Astrocyte of the cerebellum (primary cell): Measurements from ENCODE around the gene CUBN.

Experiments used
- DNase-seq: peaks from one replicate; pipeline ENCODE4 v3.0.0-alpha.2; 2011; ENCODE audit warnings: low read depth
- H3K4me3 ChIP-seq: 2 replicates; pipeline ENCODE4 v1.5.1; 2011; ENCODE audit warnings: mild to moderate bottlenecking, low read depth, low read length, moderate library complexity
- in situ Hi-C: cut with HindIII; loops from 2 replicates; pipeline ENCODE4 v1.10.0; 2017; ENCODE audit warnings: low sequenced_read_pairs
- TF ChIP-seq, protein P1 (sequence below): IDR thresholded peaks from 2 replicates; pipeline ENCODE4 v1.5.1; 2012; ENCODE audit warnings: low read length, low read depth, moderate library complexity, mild to moderate bottlenecking; ENCODE audit errors: missing control alignments

Gene CUBN

DNA sequence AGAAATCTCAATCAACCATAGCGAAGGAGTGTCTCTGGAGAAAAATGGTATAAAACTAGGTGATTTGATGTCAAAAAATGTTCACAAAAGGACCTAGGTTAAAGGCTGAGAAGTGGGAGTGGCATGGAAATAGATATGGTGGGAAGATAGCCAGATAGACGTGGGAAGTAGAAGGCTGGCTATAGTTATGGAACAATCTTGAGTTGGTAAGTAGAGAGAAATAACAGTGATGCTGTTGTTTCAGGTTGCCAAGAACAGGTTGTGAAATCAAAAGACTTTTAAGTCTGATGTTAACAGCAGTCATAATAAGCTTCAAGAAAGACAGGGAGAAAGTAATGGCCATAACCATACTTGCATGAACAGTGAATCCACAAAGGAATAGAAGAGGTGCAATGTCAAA, 206.3 kb downstream of the CUBN start:
- TF ChIP-seq, protein P1, sequence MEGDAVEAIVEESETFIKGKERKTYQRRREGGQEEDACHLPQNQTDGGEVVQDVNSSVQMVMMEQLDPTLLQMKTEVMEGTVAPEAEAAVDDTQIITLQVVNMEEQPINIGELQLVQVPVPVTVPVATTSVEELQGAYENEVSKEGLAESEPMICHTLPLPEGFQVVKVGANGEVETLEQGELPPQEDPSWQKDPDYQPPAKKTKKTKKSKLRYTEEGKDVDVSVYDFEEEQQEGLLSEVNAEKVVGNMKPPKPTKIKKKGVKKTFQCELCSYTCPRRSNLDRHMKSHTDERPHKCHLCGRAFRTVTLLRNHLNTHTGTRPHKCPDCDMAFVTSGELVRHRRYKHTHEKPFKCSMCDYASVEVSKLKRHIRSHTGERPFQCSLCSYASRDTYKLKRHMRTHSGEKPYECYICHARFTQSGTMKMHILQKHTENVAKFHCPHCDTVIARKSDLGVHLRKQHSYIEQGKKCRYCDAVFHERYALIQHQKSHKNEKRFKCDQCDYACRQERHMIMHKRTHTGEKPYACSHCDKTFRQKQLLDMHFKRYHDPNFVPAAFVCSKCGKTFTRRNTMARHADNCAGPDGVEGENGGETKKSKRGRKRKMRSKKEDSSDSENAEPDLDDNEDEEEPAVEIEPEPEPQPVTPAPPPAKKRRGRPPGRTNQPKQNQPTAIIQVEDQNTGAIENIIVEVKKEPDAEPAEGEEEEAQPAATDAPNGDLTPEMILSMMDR = no peak
- H3K4me3 ChIP-seq = no peak overlapping the region
- DNase-seq = no peak
- in situ Hi-C loops = no loop called here

DNA sequence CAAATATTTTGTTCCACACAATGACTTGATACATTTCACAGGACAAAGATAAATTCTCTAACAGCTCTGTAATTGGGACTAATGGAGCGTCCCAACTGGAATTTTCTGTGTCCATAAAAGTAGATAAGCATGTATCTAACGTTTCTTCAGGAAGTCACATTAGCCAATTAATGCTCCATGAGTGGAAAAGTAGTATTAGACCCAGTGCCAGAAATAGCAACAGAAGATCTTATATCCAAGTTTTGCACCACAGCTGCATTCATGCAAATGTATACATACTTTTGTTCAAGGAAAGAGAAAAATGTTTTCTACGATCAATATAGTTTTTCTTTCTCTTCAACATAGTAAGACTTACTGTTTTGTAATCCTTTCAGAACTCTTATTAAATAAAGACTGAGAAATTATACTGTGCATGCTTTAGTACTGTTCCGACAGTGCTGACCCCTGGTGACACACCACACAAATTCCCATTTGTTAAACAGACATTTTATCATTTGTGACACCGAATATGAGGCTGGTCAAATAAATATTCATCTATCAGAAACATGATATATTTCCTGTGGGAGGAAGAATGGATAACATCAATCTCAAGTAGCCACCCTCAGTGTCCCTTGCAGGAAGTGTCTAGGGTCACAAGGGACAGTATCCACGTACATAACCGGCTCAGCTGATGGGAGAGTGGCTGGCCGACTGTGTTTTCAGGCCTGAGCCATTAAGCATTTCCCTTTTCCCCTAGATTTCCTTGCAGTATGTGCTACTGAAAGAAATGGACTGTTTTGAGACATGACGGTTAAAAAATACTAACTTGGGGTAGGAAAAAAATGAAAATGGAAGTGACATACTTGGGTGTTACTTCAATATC, 210.3 kb downstream of the CUBN start:
- TF ChIP-seq, protein P1 = no peak
- H3K4me3 ChIP-seq = no peak overlapping the region
- in situ Hi-C loops = no loop called here
- DNase-seq = no peak

DNA sequence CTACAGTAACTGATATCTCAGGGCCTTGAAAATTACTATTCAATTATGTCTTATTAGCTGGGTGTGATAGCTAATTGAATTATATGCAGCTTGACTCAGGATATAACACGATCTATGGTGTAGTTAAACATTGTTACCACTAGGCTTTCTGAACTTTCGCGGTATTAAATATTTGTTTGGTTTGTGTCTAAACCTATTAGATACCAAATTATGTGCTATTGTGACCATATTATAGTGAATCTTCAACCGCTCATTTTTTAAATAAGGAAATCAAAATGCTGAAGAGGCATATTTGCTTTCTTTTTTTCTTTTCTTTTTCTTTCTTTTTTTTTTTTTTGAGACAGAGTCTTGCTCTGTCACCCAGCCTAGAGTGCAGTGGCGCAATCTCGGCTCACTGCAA, 213.1 kb downstream of the CUBN start:
- TF ChIP-seq, protein P1 = no peak
- no peak for DNase-seq
- no peak overlapping the region for H3K4me3 ChIP-seq
- in situ Hi-C loops = no loop called here

DNA sequence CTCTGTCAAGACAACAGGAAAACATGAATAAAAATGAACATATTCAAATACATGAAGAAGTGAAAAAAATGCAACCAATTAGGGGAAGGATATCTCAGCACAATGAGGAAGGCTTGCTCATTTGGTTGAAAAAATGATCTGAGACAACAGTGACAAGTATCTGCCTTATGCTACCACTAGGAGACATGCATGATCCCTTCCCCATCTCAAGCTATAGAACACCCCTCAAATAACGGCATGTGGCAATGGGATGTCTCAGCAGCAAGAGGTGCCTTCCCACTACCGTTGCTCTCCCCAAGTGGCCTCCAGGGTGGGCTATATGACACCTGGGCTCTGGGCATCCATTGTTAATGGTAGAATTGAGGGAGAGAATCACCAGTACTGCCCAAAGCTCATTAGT, 214.3 kb downstream of the CUBN start:
- H3K4me3 ChIP-seq = no peak overlapping the region
- TF ChIP-seq, protein P1 = no peak
- in situ Hi-C loops = no loop called here
- DNase-seq = no peak

DNA sequence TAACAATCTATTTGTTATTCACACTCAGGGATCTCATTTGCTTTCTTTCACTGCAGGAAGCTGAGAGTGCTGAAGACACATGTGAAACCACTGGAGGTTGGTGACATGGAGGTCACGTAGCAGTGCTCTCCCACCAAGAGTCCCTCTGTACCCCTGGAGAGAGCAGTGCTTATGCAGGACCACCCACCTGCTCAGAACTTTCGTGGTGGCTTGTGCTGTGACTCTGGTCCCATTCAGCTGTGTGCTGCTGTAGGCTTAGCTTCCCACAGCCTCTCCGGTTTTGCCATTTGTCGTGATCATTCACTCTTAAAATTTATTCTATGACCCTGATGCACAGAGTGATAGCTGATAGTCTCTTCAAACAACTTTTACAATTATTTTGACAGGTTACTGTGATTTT, 216.3 kb downstream of the CUBN start:
- DNase-seq = no peak
- TF ChIP-seq, protein P1 = no peak
- in situ Hi-C loops = no loop called here
- no peak overlapping the region for H3K4me3 ChIP-seq

DNA sequence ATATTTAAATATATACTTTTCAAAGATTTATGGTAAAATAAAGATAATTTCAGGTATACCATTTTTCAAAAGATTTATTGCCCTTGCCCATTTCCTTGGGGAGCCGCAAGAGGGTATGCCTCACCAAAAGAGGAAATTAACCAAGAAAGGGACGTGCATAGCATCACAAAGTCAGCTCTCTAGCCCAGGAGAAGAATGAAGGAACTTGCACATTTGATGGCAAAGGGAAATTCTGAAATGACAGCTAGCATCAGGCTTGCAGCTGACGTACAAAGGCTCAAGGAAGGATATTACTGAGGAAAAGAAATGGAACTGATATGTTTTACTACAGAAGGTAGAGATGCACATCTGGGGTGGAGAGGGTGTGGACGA, 218.8 kb downstream of the CUBN start:
- DNase-seq = no peak
- in situ Hi-C loops = no loop called here
- TF ChIP-seq, protein P1 = no peak
- no peak overlapping the region for H3K4me3 ChIP-seq
